Stimulated activated CD8-positive, alpha-beta memory T cell treated with anti-CD3 and anti-CD28 coated beads, Interleukin-4, amount 100 ng/mL, for 1 hour (primary cell): ENCODE data around the gene LENG9.

ENCODE experiments used
- DNase-seq, 2 donors: peaks; one replicate each; pipeline ENCODE4 v3.0.0-alpha.2; 2020; ENCODE audit warnings: low read depth in 2 of 2, low spot score in 1 of 2

LENG9 gene

GRCh38 chr19:54439174-54439851 lies 24.3 kb downstream of the LENG9 start:
- no peak for DNase-seq

- DNase-seq, result no peak
These were observed 26.8 kb downstream of the LENG9 start for GRCh38 chr19:54436628-54437252.

DNA sequence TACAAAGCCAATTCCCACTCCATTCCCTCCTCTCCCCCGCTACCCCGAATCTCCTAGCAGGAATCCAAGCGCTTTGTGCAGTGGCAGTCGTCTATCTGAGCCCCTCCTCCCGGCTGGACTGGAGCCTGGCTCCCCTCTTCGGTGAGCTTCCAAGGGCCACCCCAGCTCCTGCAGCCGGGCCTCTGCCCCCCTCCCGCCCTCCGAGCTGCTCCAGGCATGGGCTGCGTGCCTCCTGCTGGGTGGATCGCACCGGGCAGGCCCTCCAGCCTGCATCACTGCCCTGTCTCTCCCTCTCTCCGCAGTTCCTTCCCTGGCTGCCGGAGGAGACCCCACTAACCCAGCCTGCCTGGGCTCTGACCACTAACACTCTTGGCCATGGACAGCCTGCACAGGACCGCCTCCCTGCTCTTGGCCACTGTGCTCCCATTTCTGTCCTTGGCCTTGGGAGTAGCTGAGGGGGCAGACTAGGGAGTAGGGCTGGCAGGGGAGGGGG lies 27.5 kb downstream of the LENG9 start:
- no peak for DNase-seq

GRCh38 chr19:54435551-54436016 lies 28.0 kb downstream of the LENG9 start:
- no peak for DNase-seq

- no peak for DNase-seq
These were observed 28.7 kb downstream of the LENG9 start for GRCh38 chr19:54434873-54435214.

GRCh38 chr19:54434112-54434872 lies 29.3 kb downstream of the LENG9 start:
- DNase-seq, result no peak

DNA sequence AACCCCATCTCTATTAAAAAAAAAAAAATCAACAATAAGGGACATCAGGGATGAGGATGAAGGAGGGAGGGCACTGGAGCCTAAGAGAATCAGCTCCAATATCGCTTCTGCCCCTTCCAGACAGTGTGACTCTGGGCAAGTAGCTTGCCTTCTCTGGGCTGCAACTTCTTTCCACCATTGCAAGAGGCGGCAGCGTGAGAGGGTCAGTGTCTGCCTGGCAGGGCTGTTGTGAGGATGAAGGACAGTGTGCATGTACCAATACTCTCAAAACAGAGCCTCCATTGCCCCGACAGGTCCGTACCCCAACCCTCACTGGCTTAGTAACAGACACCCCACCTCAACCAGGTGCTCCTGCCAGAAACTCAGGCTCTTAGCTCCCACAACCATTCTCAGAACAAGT lies 29.9 kb downstream of the LENG9 start:
- DNase-seq, result no peak

- no peak for DNase-seq
These were observed 31.3 kb downstream of the LENG9 start for GRCh38 chr19:54432144-54432738.

- DNase-seq, result no peak
These were observed 32.2 kb downstream of the LENG9 start for GRCh38 chr19:54431255-54431838.

GRCh38 chr19:54430306-54431254 lies 33.0 kb downstream of the LENG9 start:
- DNase-seq, result no peak

DNA sequence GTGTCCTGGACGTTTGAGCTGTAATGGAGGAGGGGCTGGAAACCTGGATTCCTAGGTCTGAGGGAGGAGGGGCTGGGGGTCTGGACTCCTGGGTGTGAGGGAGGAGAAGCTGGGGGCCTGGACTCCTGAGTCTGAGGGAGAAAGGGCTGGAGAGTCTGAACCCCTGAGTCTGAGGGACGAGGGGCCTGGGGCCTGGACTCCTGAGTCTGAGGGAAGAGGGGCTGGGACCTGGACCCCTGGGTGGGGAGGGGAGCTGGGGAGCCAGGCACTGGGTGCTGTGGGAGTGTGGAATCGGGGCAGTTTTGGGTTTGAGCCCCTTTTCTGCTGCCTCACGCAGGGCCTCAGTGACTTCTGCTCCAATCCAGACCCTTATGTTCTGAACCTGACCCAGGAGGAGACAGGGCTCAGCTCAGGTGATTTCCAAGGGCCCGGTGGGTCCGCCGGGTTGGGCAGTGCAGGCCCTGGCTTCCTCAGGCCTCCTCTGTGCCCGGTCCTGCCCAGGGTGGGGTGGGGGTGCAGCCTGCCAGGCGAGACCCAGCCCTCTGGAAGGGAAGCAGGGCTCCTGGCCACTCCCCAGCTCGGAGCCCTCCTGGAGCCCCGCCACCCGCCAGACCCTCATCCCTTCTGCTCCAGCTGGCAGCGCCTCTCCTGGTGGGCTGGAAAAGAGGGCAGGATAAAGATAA lies 33.9 kb downstream of the LENG9 start:
- DNase-seq, result no peak

GRCh38 chr19:54429176-54429495 lies 34.4 kb downstream of the LENG9 start:
- DNase-seq, result no peak

DNA sequence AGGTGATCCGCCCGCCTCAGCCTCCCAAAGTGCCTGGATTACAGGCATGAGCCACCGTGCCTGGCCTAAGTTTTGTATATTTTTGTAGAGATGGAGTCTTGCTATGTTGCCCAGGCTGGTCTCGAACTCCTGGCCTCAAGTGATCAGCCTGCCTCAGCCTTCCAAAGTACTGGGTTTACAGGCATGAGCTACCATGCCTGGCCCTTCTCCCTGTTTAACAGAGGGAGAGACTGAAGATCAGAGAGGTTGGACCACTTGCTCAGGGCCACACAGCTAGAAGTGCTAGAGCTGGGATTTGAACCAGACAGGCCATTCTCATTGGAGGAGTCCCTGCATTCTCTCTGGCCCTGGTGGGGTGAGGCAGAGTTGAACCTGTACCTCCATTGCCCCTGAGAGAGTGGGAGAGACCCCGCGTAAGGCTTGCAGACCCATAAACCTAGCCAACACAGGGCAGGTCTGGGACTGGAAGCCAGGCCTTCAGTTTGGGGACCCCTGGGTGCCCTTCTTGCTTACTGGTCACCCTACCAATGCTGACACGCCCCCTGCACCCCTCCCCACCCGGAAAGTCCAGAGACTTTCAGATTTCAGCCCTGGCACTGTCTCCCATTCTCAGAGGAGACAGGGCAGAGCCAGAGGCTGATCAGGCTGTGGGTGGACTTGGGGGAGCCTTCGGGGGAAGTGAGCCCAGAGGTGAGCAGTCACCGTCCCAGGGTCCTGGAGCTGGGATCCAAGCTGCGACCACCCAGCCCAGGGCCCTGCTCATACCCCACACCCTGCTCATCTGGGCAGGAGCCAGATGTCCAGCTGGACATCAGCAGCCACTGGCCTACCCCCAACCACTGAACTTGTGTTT lies 35.0 kb downstream of the LENG9 start:
- DNase-seq, result no peak

DNA sequence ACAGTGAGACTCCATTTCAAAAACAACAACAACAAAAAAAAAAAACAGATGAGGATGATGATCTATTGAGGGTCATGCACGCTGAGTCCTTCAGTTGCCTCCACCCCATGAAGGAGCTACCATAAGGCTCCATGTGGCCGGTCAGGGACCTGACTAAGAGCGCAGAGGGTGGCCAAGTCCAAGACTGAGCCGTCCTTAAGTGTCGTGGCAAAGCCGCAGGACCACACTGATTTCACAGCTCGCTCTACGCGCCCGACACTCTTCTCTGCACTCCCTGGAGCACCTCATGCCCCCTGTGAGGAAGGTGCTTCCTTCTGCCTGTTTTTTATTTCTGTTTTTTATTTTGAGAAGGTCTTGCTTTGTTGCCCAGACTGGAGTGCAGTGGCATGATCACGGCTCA lies 36.0 kb downstream of the LENG9 start:
- DNase-seq, result no peak

GRCh38 chr19:54426291-54426931 lies 37.2 kb downstream of the LENG9 start:
- DNase-seq, result no peak

GRCh38 chr19:54425382-54425723 lies 38.2 kb downstream of the LENG9 start:
- DNase-seq, result no peak

DNA sequence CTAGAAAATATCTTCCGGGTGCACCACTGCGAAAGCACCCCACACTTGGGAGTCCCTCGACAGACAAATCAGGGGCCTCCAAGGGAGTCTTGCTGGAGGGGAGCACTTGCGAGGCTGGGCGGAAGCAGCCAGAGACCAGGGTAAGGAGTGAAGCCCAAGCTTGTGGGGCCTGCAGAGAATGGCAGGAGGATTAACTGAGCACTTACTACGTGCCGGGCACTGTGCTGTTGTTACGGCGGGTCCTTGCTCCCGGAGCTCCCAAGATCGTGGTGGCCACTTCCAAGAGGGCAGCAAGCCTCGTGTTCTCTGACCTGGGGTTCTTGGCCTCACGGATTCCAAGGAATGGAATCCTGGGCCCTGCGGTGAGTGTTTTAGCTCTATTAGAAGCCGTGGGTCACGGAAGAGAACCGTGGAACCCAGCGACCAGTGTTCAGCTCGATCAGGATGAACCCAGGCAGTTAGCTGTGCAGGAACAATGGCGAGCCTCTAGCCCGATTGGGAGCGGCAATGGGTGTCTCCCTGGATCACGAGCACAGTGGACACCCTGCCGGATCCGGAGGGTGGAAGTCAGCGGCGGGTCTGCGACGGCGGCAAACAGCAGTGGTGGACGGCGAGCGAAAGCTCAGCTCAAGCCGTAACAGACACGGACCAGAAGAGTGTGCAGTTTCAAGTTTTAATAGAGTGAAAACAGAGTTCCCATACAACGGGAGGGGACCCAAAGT lies 38.8 kb downstream of the LENG9 start:
- no peak for DNase-seq

DNA sequence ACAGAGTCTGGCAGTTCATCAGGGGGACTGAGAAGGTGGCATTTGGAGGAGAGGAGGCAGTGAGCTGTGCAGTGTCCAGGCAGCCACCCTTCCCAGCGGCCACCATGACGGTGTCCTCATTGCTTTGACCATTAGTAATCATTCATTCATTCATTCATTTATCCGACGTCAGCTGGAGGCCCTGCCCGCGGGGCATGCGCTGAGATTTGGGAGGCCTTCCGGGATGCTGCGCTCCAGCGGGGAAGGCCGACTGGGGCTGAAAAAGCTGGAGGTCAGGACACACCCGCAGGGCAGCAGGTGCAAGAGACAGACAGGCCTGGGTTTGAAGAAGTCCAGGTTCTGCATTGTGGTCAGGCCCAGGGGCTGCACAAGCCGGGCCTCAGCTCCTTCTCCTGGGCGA lies 39.4 kb downstream of the LENG9 start:
- no peak for DNase-seq
